HFF-Myc (cell line): ENCODE data around the gene MERTK.
"Not testable (repeated sequence)": the region's sequence is repeated elsewhere in the genome, so short reads cannot be mapped to it uniquely, and the experiment has no call there.

Experiments
- DNase-seq: peaks from one replicate; pipeline ENCODE4 v3.0.0-alpha.2; 2011; ENCODE audit warnings: low read depth; ENCODE audit errors: extremely low read depth
- H3K4me3 ChIP-seq: replicated peaks from 2 replicates; pipeline ENCODE4 v1.5.1; 2011; ENCODE audit warnings: low read depth, mild to moderate bottlenecking, control low read depth, low read length
- CTCF ChIP-seq: IDR thresholded peaks from 2 replicates; pipeline ENCODE4 v1.5.1; 2012; ENCODE audit warnings: mild to moderate bottlenecking, low read depth, low read length, control low read depth; ENCODE audit errors: missing control alignments

MERTK gene

GRCh38 chr2:112034924-112035323 is 136.5 kb downstream of the MERTK start:
- no peak for DNase-seq
- TF ChIP-seq CTCF = no peak

GRCh38 chr2:112035786-112036185 is 137.4 kb downstream of the MERTK start:
- DNase-seq = no peak
- no peak for TF ChIP-seq CTCF
- no peak overlapping the region for H3K4me3 ChIP-seq

More at GRCh38 chr2:112034924-112035323, 136.5 kb downstream of the MERTK start:
- no peak overlapping the region for H3K4me3 ChIP-seq

- not testable (repeated sequence) for H3K4me3 ChIP-seq
These were observed 141.1 kb downstream of the MERTK start for GRCh38 chr2:112039556-112039955.

GRCh38 chr2:112040066-112040465 is 141.7 kb downstream of the MERTK start:
- H3K4me3 ChIP-seq, DNase-seq: not testable (repeated sequence)

More at GRCh38 chr2:112039556-112039955, 141.1 kb downstream of the MERTK start:
- DNase-seq = not testable (repeated sequence)

GRCh38 chr2:112041460-112041859 is 143.1 kb downstream of the MERTK start:
- DNase-seq, H3K4me3 ChIP-seq: not testable (repeated sequence)

- no peak overlapping the region for H3K4me3 ChIP-seq
- no peak for DNase-seq
- no peak for TF ChIP-seq CTCF
These were observed 147.1 kb downstream of the MERTK start for GRCh38 chr2:112045446-112046014.

- no peak for TF ChIP-seq CTCF
These were observed 147.8 kb downstream of the MERTK start for GRCh38 chr2:112046231-112046630.

GRCh38 chr2:112047537-112048235 is 149.3 kb downstream of the MERTK start:
- no peak for DNase-seq
- H3K4me3 ChIP-seq = no peak overlapping the region
- no peak for TF ChIP-seq CTCF

More at GRCh38 chr2:112046231-112046630, 147.8 kb downstream of the MERTK start:
- no peak overlapping the region for H3K4me3 ChIP-seq
- DNase-seq = no peak
